Germinal center (tissue), 1 donor: ENCODE data around the gene CHAT.
A peak's percentile ranks its signal among the peaks of the same experiment; 100 is the strongest.

Experiments used
- DNase-seq: peaks from one replicate; pipeline ENCODE4 v3.0.0; 2012; ENCODE audit warnings: mixed read lengths, low spot score

The CHAT gene

DNA sequence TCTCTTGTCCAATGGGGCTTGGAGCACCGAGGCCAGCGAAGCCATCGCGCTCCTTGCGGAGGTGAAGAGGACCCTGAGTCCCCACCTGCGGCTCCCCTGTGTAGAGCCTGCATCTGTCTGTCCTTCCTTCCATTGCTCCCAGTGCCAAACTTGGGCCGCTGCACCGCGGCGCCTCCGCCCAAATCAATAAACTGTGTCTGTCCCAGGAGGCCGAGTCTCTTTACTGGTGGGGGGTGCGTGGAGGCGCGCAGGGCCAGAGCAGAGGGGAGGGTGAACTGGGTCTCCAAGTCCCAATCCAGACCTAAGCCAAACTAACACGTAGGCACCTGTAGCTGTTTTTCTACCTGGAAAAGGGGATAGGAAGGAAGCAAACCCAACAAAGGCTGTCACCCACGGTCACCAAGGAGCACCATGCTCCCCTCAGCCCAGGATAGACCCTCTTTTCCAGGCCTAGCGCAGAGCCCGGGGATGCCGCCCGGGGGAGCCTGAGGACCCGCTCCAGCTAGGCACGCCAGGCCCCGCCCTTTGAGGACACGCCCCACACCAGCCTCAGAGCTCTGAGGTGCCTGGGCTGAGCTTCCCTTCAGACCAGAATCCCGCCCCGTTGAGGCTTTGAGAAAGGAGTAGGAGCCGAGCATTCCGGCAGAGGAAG is 1.2 kb upstream of the CHAT start:
- DNase-seq, result peak; percentile 29

DNA sequence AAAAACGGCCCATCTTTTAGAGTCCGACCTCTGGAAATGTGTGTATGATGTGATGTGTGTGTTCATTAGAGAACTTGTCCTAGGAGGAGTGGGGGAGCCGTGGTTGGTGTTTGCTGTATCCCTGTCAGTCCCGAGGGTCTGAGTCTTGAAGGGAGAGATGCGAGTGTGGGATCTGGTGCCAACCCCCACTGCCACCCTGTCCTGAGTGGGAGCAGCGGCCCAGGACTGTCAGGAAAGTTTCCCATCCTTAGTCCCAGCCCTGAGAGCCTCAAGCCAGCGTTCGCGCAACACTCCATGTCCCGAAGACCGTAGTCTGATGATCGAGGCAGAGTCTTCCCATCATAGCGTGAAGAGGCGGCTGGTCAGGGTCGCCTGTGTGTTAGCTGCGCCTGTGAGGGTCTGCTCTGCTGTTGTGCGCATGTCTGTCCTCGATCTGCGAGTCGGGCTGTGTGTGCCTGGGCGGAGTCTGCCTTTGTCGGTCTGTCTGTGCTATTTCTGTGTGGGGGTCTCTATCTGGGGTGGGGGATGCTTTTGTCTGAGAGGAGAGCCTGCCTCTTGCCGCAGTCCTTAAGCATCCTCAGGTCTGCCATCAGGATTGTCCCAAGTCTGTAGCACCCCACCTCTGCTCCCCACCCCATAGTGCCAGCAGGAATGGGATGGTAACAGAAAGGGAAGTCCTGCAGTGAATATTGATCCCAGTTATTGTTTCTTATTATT is 514 bp upstream of the CHAT start:
- DNase-seq, result no peak

DNA sequence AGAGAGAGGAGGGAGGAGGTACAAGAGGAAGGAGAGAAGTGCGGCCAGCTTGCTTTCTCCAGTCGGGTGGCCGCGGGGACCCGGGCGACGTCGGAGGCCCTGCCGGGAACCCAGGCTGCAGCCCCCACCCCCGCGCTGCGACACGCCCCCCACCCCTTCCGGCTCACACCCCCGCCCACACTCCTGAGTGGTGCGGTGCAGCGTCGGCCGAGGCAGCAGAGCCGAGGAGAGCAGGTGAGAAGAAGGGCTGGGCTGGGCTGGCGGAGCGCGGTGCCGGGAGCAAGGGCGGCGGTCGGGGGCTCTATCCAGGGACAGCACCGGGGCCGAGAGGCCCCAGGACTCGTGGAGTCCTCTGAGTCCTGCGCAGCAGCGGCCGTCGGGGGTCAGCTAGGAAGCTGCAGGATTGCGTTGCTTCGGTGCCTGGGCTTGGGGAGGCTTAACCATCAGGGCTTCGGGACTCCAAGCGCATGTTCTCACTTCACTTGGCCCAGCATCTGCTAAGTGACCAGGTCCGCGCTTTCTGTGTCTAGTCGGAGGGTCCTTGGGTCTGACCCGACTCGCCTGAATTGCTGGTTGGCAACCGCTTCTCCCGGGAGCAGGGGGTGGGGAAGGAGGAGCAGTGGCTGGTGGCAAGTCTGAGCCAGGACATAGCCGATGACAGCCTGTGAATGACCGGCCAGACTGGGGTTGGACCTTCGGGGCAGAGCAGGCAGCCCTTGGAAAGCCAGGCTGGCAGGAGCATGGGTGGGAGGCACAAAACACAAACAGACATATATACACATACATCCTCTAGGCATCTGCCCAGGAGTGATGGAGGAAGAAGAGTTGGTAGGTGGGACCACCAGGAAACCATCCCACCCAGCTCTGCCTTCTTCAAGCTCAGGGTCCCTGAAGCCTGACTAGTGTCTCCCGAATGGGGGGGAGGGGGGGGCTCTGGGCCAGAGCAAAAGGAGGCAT is 683 bp downstream of the CHAT start:
- DNase-seq, result no peak

DNA sequence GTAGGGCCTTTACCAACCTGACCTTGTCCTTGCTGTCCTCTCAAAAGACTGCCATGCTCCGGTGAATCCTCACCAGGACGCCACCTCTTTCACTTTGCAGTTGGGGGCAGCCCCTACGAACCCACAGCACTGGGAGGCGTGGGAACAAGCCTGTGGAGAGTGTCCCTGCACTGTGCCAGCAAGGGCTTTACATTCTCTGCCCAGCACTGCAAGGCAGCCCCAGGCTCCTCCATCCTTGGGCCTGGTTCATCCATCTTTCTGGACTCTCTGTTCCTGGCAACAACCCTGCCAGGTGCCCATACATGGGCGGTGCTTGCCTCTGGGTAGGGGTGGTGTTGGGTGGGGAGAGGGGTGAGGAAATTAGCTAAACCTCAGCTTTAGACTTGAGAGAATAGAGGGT is 1.4 kb downstream of the CHAT start:
- no peak for DNase-seq

DNA sequence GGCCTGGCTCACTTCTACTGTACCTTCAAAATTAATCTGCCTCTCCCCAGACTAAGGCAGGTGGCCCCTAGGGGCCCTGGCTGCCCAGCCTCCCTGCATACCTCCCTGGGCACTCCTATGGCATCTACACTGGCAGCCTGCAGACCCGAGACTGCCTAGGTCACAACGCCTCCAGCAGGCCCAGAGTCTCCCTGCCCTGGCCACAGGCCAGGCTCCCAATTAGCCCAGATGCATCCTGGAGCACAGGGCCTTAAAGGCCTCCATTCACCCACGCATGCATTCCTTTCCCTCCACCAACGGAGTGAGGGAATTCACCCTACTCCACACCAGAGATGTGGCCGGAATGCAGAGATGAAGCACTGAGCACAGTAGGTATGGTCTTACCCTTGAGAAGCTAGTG is 1.9 kb downstream of the CHAT start:
- DNase-seq, result no peak

DNA sequence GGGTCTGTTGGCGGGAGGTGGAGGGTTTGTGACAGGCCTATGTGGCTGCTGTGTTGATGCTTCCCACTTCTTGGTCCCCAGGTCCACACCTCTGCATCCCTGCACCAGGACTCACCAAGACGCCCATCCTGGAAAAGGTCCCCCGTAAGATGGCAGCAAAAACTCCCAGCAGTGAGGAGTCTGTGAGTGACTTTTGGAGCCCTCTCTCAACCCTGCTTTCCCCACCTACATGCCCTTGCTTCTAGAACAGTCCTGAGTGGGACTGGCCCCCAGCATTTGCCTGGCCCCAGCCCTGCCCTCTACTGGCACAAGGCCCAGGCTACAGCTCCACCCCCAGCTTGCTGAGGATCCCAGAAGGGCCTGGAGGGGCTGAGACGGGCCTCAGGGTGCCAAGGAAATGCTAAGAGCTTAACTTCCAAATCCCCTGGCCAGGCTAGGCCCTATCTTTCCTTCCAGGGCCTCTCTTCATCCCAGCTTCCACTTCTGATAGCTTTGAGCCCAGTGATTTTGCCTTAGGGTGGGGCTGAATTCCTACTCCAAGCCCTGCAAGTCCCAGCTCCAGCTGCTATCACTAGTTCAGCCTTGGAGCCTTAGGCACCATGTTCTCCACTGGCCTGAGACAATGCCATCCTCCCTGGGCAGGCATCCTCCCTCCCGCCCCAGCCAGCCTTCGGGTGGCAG is 2.7 kb downstream of the CHAT start:
- DNase-seq, result no peak

DNA sequence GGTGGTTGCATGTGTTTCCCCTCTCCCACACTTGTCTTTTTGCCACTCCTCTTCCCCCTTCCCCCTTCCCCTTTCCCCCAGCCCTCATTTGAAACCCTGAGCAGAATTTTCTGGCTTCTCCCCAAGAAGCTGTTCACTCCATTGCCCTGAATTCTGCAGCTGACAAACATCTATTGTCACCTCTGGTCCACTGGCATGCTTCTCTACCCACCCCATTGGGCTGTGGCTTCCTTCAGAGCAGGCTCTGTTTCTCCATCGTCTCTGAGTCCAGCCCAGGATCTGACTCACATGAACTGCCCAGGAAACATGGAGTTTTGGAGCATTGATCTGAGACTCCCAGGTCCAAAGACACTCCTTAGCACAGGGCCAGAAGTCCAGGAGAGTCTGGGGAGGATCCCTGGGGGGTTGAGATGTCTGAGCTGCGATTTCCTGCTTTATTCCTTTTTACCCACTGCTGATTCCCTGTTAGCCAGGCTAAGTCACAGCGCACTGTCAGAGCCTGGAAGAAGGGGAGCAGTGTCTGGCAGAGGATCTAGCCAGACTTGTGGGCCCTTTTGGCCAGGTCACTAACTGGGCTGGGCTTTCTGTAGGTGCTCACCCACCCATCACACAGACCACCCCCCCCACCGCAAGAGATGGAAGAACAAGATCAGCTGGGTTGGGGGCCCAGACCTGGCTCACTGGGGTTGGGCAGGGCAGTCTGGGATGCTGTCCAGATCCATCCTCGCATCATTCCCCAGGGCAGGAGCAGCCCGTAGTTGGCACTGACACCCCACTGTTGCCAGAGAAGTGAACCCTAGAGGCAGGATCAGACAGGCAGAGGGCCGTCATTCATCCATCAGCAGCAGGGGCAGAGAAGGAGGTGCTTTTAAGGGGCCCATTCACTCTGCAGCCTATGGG is 3.5 kb downstream of the CHAT start:
- DNase-seq, result no peak

DNA sequence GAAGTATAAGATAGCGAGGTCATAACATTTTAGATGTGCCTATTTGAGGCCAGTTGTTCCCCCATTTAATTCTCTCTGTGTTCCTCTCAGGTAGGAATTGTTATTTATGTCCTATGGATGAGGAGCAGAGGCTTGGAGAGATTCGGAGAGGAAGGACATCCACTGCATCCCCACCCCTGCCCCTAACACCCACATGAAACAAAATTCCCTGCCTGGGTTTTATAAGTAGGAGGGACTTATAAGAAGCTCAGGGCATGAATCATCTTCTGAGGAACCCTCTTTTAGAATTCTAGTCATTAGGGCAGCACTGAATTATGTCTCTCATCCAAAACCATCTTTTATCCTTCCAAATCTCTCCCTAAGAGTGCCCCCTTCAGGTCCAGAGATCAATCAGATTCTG is 5.0 kb downstream of the CHAT start:
- DNase-seq, result no peak

DNA sequence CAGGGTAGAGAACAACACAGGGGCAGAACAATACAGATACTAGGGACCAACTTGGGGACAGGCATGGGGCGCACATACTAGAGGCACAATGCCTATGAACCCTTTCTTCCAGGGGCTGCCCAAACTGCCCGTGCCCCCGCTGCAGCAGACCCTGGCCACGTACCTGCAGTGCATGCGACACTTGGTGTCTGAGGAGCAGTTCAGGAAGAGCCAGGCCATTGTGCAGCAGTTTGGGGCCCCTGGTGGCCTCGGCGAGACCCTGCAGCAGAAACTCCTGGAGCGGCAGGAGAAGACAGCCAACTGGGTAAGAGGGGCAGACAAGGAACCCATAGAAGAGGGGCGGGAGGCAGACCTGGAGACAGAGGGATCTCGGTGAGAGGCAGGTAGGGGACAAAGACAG is 5.8 kb downstream of the CHAT start:
- no peak for DNase-seq

DNA sequence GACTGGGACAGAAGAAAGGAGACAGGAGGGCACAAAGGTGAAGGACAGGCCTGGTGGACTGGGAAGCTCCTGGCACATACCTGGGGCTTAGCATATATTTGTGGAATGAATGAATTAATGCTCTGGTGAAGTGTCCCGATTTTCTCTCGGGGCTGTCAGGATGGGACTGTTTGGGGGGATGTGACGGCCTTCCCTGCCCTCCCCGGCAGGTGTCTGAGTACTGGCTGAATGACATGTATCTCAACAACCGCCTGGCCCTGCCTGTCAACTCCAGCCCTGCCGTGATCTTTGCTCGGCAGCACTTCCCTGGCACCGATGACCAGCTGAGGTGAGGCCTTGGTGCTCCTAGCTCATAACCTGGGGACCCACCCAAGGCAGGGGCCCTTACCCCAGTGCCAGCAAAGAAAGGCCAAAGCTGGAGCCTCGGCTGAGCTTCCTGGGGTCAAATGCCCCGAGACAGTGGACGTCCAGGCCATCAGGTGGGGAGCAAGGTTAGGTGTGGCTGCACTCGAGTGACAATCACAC is 6.5 kb downstream of the CHAT start:
- no peak for DNase-seq

DNA sequence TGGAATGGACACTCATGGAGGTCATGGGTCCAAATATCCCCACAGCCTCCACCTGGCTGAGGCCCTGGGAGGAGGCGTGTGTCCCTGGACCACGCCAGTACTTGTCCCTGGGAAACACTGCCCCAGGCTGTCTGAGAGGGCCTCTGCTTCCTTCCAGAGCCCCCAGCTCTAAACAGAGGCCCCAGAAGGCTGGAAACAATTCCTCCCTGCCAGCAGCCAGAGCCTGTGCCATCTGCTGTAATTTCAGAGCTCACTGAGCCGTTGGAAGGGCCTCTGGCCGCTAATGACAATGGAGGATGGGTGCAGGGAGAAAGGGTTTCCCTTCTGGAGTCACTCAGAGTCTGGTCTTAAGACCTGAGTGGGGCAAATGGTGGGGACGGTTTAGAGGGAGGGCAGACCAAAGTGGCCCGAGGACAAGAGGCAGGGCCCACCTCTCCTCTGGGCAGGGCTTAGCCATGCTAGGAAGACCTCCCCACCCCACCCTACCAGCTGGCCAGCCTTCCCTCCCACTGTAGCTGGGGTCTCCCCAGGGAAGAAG is 7.1 kb downstream of the CHAT start:
- no peak for DNase-seq

DNA sequence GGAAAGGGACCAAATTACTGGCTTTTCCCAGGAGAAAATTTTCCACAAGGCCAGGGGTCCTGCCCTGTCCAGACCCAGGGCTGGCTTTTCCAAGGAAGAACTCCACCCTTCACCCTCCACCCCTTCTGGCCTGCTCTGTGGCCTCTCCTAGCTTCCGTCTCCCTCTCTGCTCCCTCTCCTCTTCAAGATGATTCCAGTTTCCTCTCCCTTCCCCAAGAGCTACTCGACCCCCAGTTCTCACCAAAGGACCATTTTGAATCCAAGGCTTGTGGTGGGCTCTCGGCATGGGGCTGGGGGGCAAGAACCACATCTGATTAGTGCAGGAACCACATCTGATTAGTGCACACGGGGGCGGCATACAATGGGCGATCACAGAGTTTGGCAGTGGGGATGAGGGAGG is 7.7 kb downstream of the CHAT start:
- no peak for DNase-seq

DNA sequence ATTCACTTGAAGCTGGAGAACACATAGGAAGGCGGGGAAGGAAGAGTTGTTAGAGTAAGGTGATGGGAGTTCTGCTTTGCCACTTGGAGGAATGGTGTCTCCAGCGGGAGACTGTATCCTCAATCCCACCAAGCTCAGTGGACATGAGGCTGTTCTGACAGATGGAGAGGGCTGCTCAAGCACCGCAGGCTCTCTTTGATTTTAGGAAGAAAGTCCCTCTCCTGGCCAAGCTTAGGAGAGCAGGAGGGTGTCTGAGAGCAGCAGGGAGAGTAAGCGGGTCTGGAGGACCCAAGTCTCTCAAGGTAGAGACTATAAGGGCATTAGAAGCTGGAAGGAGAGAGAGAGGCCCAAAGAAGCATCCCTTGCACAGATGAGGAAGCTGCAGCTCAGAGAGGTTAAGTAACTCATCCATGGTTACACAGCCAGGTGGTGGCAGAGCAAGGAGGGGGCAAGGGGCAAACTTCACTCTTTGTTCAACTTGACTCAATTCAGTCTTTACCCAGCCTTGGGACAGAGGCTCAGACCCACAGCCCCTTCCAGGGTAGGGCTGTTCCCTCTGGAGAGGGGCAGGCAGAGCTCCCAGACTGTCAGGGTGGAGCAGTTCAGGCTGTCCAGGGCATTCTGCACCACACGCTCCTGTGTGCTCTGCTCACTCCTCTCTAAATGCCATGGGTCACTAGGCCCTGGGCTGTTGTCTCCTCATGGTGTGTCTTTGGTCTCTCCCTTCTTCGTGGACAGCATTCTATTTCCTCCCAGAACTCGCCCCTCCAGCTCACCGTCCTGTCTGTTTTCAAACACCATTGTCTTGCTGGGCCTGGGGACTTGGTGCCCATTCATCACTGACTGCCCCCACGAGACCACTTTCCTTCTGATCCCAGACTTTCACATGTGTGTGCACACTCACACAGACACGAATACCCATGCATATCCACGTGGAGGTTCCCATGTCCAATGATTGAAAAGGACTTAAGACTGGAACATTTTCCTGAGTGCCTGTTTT is 8.9 kb downstream of the CHAT start:
- DNase-seq, result no peak

DNA sequence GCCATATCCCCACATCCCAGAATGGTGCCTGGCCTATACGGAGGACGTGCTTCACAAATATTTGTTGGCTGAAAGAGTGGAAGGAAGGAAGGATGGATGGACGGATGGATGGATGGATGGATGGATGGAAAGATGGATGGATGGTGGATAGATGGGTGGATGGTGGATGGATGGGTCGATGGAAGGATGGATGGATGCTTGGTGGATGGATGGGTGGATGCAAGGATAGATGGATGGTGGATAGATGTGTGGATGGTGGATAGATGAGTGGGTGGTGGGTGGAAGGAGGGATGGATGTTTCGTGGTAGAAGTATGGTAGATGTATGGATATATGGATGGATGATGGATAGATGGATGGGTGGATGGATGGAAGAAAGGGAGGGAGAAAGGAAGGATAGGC is 10.8 kb downstream of the CHAT start:
- DNase-seq, result no peak

DNA sequence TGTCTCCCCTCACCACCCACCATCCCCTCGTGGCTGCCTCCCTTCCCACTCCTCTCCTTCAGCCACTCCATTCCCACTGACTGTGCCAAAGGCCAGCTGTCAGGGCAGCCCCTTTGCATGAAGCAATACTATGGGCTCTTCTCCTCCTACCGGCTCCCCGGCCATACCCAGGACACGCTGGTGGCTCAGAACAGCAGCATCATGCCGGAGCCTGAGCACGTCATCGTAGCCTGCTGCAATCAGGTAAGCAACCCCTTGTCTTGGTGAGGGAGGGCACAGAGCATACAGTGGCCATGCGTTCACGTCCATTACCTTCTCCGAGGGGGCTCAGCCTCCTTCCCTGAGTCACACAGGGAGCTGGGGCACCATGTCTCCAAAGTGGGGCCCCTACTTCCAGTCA is 11.6 kb downstream of the CHAT start:
- DNase-seq, result no peak

DNA sequence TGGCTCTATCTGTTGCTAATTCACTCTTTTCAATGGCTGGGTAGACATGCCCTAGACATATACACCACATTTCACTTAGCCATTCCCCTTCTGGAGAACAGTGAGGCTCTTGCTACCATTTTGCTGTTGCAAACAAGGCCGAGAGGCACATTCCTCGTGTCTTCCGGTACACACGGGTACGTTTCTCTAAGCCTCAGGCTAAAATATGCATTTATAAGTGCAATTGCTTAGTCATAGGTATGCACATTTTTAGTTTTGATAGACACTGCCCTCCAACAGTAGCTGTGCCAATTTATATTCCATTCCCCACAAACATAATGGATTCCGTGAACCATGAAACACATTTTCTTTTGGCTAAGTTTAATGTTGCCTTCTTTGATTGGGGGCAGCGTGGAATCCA is 13.2 kb downstream of the CHAT start:
- no peak for DNase-seq

DNA sequence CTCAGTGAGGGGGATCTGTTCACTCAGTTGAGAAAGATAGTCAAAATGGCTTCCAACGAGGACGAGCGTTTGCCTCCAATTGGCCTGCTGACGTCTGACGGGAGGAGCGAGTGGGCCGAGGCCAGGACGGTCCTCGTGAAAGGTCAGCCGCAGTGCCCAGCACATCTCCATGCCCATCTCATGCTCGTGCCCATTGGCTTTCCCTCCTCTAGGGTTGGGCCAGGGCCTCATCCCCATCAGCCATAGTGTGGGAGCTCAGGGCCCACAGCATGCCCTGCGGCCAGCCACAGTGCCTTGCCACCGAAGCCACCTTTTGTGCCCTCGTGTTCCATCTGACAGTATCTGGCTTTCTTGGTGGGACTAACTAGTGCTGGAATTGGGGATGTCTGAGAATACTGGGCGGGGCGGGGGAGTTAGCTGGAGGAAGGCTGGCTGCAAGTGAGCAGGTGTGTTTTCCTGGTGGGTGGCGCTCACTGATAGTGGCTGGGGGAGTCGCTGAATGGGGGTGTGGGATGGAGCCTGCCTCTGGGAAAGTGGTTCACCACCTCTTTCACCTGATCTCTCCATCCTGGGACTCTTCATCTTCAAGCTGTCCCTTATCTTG is 13.9 kb downstream of the CHAT start:
- no peak for DNase-seq

DNA sequence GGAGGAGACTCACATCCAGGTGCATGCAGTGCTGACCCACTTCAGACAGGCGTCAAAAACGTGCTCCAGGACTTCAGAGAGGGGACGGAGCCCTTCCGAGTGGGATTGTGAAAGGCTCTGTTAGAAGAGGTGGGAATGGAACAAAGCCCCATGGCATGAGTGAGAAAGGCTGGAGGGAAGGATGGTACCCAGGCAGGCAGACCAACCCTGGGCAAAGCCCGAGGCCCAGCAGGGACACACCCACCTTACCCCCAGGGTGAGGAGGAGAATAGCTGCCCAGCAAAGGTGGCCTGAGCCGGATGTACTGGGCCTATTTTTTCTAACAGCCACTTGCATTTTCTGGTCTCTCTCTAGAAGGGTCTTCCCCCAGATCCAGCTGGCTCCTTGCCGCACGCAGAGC is 14.8 kb downstream of the CHAT start:
- no peak for DNase-seq

DNA sequence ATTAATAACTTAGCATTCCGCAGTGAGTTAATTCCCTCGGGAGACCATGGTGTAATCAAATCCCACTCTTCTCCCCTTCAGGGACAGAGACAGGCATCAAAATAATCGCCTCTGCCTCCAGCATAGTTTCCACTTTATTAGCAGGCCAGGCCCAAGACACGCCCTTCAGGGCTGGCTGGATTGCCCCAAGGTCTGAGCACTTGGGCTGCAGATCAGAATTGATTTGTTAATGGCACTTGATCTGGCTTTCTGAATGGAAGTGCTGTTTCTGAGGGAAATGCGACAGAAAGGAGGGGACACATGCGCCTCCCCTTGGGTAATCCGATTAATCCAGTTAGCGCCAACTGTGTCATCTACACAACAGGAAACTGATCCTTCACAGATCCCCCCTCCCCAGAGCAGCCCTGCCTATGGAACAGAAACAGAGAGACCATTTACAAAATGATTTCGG is 15.6 kb downstream of the CHAT start:
- DNase-seq, result no peak
